ENCODE data around the gene LDLRAD4.
A peak's percentile ranks its signal among the peaks of the same experiment; 100 is the strongest.

DNA sequence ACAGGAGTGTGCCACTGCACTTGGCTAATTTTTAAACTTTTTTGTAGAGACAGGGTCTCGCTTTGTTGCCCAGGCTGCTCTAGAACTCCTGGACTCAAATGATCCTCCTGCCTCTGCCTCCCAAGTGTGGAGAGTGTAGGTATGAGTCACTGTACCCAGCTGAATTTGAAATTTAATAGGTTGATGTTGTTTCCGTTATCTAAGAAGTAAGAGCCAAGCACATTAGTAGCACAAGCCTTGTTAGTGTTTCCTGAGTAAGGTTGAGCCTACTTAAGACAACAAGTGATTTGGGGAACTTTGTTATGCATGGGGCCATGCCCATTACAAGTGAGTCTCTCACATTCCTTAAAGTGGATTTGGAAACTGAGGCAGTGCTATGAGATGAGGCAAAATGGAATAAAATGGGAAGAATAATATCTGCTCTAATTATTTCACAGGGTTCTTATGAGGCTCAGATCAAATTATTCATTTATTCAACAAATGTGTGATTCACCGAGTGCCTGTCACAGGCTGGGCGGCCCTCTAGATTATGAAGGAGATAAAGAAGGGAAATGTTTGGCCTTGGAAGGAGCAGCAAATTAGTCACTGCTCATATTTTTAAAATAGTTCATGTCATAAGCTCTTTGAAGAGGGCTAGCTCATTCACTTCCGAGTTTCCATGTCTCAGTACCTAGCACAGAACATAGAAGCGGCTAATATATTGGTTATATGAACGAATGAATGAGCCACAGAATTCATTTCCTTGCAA is 217.2 kb downstream of the LDLRAD4 start:
- TF ChIP-seq GATA3 (IDR thresholded peaks at IDR 0.05; ENCODE audit: low read depth, low read length), result no peak
- TF ChIP-seq GATA2 (IDR thresholded peaks at IDR 0.05; ENCODE audit: low read depth, low read length), result peak; percentile 19; the same call in 1 of the 2 replicates
